HCT116 (cell line): ENCODE results near the gene FAM193B.

ENCODE experiments used
- FOSL1 ChIP-seq: IDR thresholded peaks from 2 replicates; pipeline ENCODE4 v1.6.1; 2012; ENCODE audit warnings: low read depth
- POLR2A ChIP-seq: IDR thresholded peaks from 2 replicates; pipeline ENCODE4 v1.7.0; 2011; ENCODE audit warnings: borderline replicate concordance; ENCODE audit not compliant: insufficient read depth, insufficient read length; ENCODE audit errors: extremely low read depth
- SIN3A ChIP-seq: IDR thresholded peaks from 2 replicates; pipeline ENCODE4 v1.6.1; 2012; ENCODE audit warnings: low read depth
- YY1 ChIP-seq: IDR thresholded peaks from 2 replicates; pipeline ENCODE4 v1.6.1; 2011; ENCODE audit warnings: low read length, low read depth, moderate library complexity, mild to moderate bottlenecking; ENCODE audit not compliant: insufficient replicate concordance; ENCODE audit errors: extremely low read depth
- TF ChIP-seq, protein P1 (sequence below): IDR thresholded peaks from 2 replicates; pipeline ENCODE4 v1.6.1; 2012; ENCODE audit warnings: low read depth

DNA sequence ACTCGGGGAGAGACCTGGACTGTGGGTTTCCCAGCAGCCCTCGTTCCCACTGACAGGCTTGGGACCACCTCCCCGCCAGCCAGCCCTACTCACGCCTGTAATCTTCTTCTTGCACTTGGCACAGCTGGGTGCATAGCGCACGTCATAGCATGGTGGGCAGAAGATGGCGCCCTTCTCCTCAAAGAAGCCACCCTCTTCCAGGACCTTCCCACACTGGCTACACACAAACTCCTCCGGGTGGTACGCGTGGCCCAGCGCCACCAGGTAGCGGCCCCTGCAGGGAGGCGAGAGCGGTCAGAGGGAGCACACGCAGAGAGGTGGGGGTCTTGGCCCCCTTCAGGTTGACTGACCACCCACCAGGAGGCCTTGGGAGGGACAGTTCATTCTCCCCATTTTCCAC lies 66.4 kb downstream of the FAM193B start:
- TF ChIP-seq, protein P1, sequence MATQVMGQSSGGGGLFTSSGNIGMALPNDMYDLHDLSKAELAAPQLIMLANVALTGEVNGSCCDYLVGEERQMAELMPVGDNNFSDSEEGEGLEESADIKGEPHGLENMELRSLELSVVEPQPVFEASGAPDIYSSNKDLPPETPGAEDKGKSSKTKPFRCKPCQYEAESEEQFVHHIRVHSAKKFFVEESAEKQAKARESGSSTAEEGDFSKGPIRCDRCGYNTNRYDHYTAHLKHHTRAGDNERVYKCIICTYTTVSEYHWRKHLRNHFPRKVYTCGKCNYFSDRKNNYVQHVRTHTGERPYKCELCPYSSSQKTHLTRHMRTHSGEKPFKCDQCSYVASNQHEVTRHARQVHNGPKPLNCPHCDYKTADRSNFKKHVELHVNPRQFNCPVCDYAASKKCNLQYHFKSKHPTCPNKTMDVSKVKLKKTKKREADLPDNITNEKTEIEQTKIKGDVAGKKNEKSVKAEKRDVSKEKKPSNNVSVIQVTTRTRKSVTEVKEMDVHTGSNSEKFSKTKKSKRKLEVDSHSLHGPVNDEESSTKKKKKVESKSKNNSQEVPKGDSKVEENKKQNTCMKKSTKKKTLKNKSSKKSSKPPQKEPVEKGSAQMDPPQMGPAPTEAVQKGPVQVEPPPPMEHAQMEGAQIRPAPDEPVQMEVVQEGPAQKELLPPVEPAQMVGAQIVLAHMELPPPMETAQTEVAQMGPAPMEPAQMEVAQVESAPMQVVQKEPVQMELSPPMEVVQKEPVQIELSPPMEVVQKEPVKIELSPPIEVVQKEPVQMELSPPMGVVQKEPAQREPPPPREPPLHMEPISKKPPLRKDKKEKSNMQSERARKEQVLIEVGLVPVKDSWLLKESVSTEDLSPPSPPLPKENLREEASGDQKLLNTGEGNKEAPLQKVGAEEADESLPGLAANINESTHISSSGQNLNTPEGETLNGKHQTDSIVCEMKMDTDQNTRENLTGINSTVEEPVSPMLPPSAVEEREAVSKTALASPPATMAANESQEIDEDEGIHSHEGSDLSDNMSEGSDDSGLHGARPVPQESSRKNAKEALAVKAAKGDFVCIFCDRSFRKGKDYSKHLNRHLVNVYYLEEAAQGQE, result no peak
- TF ChIP-seq FOSL1, result no peak
- no peak for TF ChIP-seq POLR2A
- no peak for TF ChIP-seq SIN3A
- no peak for TF ChIP-seq YY1
